GM19025 (cell line): ENCODE results near the gene KCND2.

Source experiments
- ATAC-seq: cut with Tn5 transposase; IDR thresholded peaks from one replicate; pipeline ENCODE4 v1.9.1; 2021; ENCODE audit warnings: mild to moderate bottlenecking, low read depth, moderate library complexity; ENCODE audit not compliant: unreplicated experiment

KCND2 gene

DNA sequence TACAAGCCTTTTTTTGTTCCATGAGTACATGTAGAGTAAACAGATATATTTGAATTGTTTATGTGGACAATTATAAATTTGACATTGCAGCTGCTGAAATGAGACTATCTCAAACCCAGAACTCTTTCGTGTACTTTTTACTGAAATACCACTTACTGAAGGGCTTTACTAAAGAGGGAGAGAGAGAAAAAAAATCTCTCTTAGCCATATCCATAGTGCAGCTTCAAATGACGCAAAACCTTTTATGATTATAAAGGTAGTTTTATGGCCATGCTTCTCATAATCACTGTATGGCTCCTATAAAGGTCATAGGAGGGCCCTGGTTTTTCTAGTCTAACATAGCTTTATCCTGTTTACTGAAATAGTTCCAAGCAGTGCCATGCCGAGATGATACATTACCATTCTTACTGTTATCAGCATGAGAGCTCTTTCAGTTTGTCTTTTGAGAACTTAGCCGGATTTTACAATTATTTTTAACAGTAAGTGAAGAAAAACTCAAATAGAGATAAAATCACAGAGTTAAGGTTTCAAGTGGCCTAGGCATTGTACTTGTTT lies 35.1 kb downstream of the KCND2 start:
- ATAC-seq, result no peak

- ATAC-seq, result no peak
Measured at GRCh38 chr7:120311028-120311788, 38.2 kb downstream of the KCND2 start.

- no peak for ATAC-seq
Measured at GRCh38 chr7:120320218-120320961, 47.4 kb downstream of the KCND2 start.

- ATAC-seq, result no peak
Measured at GRCh38 chr7:120327054-120327453, 54.1 kb downstream of the KCND2 start.

GRCh38 chr7:120332433-120332832 lies 59.5 kb downstream of the KCND2 start:
- no peak for ATAC-seq

DNA sequence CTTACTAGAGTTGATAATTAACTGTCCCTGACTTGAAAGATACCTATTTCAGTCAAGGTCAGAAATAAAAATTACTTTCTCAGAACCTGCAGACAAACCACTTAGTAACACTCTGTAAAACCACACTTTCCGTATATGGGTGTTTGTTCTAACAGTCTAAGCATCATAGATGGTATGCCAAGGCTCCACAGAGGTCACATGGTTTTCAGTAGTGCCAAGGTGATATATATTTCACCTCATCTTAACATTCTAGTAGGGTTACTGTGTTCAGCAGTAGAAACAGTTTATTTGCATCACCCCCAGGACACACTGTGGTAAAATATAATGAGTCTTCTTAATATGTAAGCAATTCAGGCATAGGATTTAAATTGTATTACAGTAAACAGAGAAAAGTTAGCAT lies 61.5 kb downstream of the KCND2 start:
- ATAC-seq, result peak; percentile 88

DNA sequence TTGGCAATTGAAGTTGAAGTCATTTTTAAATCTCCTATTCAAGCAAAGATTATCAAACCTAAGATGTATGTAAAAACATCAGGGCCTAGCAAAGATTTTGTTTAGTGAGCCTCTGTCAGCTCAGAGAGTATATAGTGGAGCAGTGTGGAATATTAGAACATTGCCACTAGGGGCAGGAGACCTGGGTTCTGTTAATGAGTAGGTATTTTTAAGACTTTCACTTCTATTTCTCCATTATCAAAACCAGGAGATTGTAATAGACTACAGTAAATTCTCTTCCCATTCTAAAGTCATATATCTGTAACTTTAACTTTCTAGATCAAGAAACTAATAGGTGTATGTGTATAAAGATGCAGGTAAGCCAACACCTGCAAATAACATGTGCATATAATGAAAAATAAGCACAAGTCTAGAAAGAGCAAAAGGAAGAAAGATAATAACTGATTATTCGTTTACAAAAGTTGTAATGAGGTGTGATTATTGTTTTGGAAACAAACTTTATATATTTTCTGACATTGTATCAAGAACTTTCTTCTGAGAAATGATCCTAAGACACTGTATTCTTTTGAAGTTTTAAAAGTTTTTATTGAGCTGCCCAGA lies 64.4 kb downstream of the KCND2 start:
- ATAC-seq, result peak; percentile 49

DNA sequence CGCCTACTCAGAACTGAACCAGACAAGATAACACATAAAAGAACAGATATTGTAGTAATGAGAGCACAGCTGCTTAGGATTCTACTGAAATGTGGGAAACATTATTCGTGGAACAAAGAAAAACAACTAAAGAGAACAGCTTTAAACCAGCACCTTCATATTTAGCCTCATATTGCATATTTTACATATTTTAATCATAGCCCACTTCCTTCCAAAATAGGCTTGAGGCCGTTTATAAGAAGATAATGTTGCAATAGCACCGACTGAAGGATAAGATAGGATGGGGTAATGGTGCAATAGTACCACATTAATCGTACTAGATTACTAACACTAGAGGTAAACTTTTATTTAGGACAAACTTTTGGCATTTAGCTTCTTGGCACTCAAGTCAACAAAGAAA lies 71.3 kb downstream of the KCND2 start:
- no peak for ATAC-seq

GRCh38 chr7:120353171-120353570 lies 80.2 kb downstream of the KCND2 start:
- no peak for ATAC-seq

- ATAC-seq, result peak; percentile 95
Measured at GRCh38 chr7:120360918-120361317, 87.9 kb downstream of the KCND2 start.

- no peak for ATAC-seq
Measured at GRCh38 chr7:120363414-120363813, 90.4 kb downstream of the KCND2 start.

- peak; percentile 88 for ATAC-seq
Measured at GRCh38 chr7:120370954-120371353, 98.0 kb downstream of the KCND2 start.

DNA sequence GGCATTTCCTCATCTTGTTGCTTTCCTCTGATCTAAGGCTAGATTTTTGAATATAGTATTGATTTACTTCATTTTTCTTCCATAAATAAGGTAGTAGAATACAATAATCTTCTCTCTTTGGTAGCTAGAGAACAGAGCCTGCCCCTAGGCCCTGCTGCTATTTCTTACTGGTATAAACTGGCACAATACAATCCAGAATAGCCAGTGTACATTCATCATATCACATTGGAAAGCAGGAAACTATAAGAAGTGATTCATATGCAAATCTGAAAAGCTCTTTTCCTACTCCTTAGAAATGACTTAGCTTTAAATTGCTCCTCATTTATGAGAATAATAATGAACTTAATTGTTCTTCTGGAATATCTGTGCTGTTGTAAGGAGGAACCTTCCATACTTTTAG lies 100.2 kb downstream of the KCND2 start:
- ATAC-seq, result no peak

DNA sequence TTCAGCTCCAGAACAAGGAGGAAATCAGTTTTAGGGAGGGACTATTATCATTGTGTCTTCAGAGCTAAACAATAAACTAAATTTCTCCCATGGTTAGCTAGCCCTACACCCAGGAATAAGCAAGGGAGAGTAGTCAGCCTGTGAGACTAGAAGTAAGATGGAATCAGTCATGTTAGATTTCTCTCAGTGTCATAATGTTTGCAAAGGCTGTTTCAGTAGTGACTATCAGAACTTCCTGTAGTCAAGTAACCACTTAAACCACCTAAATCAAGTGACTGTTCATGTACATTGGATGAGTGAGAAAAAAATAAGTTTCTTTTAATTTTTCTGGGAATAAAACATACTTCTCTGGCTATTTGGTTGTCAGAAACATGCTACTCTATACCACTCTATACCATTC lies 121.6 kb downstream of the KCND2 start:
- ATAC-seq, result peak; percentile 35

DNA sequence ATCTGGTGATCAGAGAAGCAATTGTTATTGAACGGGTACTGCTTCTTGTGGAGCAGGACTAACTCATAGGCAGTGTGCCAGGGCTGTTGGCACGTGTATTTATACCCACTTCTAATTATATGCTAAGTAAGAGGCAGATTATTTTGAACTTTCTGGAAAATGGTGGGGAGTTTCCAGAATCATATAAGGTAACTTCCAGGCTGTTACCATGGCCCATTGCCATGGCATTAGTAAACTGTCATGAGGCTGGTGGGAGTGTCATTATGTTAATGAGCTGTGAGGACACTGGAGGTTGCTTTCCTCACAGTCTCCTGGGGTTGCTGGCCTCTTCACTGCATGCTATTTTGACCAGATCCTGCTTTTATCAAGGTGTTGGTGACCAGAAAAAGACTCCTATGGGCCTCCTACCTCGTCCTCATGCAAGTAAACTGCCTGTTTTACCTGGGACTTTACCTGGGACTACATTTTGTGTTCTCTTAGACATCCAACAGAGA lies 122.6 kb downstream of the KCND2 start:
- peak; percentile 91 for ATAC-seq

GRCh38 chr7:120398284-120399000 lies 125.5 kb downstream of the KCND2 start:
- ATAC-seq, result no peak

DNA sequence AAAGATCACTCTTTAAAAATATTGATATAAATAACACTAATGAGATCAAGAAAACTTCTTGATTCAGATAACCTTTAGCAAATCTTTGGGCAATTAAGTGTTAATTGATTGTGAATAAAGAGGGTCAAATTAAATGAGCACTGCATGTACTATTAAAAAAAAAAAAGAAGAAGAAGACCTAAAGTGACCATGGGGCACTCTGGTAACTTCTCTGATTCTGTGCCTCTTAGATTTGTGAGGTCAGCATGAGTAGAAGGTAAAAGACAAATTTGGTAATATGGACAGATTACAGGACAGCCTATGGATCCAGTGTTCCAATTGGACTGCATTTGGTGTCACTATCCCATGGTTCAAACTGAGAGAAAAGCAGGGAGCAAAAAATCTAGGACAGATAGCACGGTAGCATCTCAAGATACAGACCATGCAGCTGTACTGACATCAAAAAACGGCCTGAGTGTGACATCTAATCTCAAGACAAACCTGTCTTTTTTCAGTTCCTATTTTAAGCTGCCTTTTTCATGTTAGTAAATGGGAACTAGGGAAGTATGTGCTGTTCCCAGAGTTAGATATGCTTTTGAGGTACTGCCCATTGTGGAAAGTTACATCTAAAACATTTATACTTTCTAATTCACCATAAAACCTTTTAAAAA lies 128.0 kb downstream of the KCND2 start:
- no peak for ATAC-seq

DNA sequence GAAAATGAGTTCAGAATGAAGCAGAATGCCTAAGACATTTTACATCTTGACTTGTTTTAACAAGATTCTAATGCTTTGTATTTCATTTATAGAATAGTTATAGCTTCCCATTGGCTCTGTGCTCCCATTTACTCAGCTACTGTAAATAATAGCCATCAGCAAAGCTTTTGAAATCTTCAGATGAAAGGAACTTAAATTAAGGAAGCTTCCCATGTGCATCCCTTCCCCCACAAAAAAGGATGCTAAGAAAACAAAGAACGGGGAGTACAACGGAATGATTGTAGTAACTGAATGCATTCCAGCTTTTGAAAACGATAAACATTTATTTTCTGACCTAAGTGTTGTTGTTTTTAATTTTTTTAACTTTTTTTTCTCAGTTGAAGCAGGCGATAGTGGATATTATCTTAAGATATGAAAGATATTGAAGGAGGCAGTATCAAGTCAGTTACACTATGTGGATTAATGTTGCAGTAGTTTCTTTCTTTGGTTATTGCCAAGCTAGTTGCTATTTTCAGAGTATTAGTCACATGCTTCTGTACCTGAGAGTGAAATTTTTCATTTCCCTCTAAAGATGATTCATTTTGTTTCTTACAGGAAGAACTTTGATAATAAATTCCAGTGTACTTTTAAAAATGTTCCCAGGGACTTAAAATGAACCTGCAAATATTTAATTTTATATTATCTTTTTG lies 129.2 kb downstream of the KCND2 start:
- ATAC-seq, result peak; percentile 51

GRCh38 chr7:120402801-120403200 lies 129.8 kb downstream of the KCND2 start:
- ATAC-seq, result no peak
